DND-41 (cell line): ENCODE measurements around the gene RAE1.

Source experiments
- ATAC-seq: fragments of 200-7000 bp; cut with Tn5 transposase; 3 replicates; pipeline ENCODE4 v1.9.1; 2021; ENCODE audit warnings: low read depth; ENCODE audit not compliant: insufficient read depth
- DNase-seq: peaks from one replicate; pipeline ENCODE4 v3.0.0-alpha.2; 2020
- H2AFZ ChIP-seq: 2 replicates; pipeline ENCODE4 v1.6.0; 2012; ENCODE audit warnings: low read depth, low read length
- H3K27ac ChIP-seq: 2 replicates; pipeline ENCODE4 v1.5.1; 2012; ENCODE audit warnings: low read length, inconsistent platforms
- H3K27me3 ChIP-seq: fragments of 200-600 bp; sonication (generic); 2 replicates; pipeline ENCODE4 v1.6.0; 2012; ENCODE audit warnings: low read length, mild to moderate bottlenecking, inconsistent platforms; ENCODE audit not compliant: insufficient read depth, poor library complexity
- H3K36me3 ChIP-seq: 2 replicates; pipeline ENCODE4 v1.5.1; 2012; ENCODE audit warnings: low read length, inconsistent platforms; ENCODE audit not compliant: insufficient read depth
- H3K4me1 ChIP-seq: 2 replicates; pipeline ENCODE4 v1.5.1; 2012; ENCODE audit warnings: mild to moderate bottlenecking, low read length; ENCODE audit not compliant: insufficient read depth
- H3K4me2 ChIP-seq: 2 replicates; pipeline ENCODE4 v1.6.0; 2012; ENCODE audit warnings: mild to moderate bottlenecking, moderate library complexity, low read length, inconsistent platforms; ENCODE audit not compliant: insufficient read depth
- H3K4me3 ChIP-seq, 2 experiments: fragments of 200-600 bp in 1 of 2; shearing (Covaris generic) in 1 of 2; 2 replicates each; pipeline ENCODE4 v1.5.1; 2012 to 2016; ENCODE audit warnings: inconsistent platforms in 2 of 2, low read length in 2 of 2, mild to moderate bottlenecking in 2 of 2, low read depth in 1 of 2, moderate library complexity in 1 of 2
- H3K79me2 ChIP-seq: 2 replicates; pipeline ENCODE4 v1.6.0; 2012; ENCODE audit warnings: low read length, inconsistent platforms; ENCODE audit not compliant: insufficient read depth
- H3K9ac ChIP-seq: 2 replicates; pipeline ENCODE4 v1.6.0; 2012; ENCODE audit warnings: low read depth, mild to moderate bottlenecking, inconsistent platforms, low read length, moderate library complexity
- H3K9me3 ChIP-seq: 2 replicates; pipeline ENCODE4 v1.5.1; 2012; ENCODE audit warnings: low read length, moderate library complexity, mild to moderate bottlenecking, inconsistent platforms; ENCODE audit not compliant: insufficient read depth, severe bottlenecking
- H4K20me1 ChIP-seq: 2 replicates; pipeline ENCODE4 v1.6.0; 2012; ENCODE audit warnings: low read length; ENCODE audit not compliant: insufficient read depth
- CTCF ChIP-seq: IDR thresholded peaks from 2 replicates; pipeline ENCODE4 v1.5.1; 2012; ENCODE audit warnings: borderline replicate concordance, low read length, moderate library complexity, mild to moderate bottlenecking; ENCODE audit not compliant: poor library complexity, severe bottlenecking; ENCODE audit errors: extremely low read depth
- EZH2 ChIP-seq: IDR thresholded peaks from 3 replicates; pipeline ENCODE4 v1.6.1; 2012; ENCODE audit warnings: borderline replicate concordance, low read depth, mild to moderate bottlenecking, moderate library complexity, low read length, inconsistent platforms; ENCODE audit not compliant: severe bottlenecking

Gene RAE1

DNA sequence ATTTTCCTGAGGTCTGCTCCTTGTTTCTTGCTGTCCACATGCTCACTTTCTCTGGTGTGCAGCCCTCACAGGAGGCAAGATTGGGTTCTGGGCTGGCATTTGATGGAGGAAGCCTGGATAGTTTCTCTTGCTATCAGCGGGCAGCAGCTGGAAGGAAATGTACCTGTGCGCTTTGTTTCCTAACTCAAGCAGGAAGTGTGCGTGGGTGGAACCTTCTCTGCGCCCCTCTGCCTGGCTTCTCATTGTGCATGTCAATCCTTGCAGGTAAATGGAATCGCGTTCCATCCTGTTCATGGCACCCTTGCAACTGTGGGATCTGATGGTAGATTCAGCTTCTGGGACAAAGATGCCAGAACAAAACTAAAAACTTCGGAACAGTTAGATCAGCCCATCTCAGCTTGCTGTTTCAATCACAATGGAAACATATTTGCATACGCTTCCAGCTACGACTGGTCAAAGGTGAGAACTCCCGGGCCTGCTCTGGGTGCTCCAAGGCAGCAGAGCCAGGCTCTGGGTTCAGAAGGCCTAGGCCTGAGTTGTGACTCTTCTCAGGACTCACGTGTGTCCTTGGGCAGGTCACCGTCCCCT is 23.4 kb downstream of the RAE1 start:
- no peak for ATAC-seq
- Histone ChIP-seq H3K9ac (no peak overlapping the region), H3K27ac (no peak overlapping the region), H3K27me3 (no peaks in the 10 kb centered on the region), H4K20me1 (peaks cover 66% of the 10 kb centered on the region), H3K9me3 (no peaks in the 10 kb centered on the region), H3K4me1 (no peaks in the 10 kb centered on the region), H2AFZ (no peak overlapping the region), H3K79me2 (no peaks in the 10 kb centered on the region), H3K4me2 (no peak overlapping the region), H3K36me3 (peaks cover 97% of the 10 kb centered on the region), H3K4me3 (no peak overlapping the region)
- TF ChIP-seq CTCF (no peak), EZH2 (no peak)
- DNase-seq, result no peak

DNA sequence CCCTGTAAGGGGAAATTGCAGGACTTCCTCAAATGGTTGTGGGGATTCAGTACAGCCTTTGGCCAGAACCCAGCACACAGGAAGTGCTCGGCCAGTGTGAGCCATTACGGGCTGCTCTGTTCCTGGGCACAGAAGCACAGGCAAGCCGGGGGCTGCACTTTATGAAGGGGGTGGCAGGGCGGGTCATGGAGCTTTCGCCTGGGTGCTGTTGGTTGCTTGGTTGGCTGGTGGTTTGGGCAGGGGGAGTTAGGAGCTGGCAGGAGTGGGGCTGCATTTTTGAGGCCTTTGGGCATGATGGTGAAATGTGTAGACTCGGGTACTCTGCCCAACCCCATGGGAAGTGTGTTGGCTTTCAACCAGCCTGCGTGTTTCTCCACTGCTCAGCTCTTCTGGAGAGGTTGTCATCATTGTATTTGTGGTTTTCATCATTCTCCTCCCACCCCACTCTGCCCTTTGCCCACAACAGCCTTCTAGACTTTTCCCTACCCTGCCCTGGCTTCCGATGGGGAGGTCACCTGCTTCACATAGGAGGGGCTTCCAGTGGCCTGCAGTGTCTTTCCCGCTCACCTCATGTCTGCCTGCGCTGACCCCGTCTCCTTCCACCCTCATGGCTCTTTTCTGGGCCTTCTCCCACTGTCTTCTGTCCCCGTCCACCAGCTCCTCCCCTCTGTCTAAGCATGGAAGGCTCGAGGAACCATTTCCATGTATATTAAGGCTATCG is 24.0 kb downstream of the RAE1 start:
- ATAC-seq (no peak), DNase-seq (no peak)
- H2AFZ ChIP-seq, result no peak overlapping the region
- H3K27ac ChIP-seq, result no peak overlapping the region
- peaks cover 97% of the 10 kb centered on the region for H3K36me3 ChIP-seq
- TF ChIP-seq EZH2 (no peak), CTCF (no peak)
- H3K79me2 ChIP-seq, result no peaks in the 10 kb centered on the region
- no peak overlapping the region for H3K4me3 ChIP-seq
- H3K4me2 ChIP-seq, result no peak overlapping the region
- no peak overlapping the region for H3K9ac ChIP-seq
- H3K9me3 ChIP-seq, result no peaks in the 10 kb centered on the region
- H3K4me1 ChIP-seq, result no peaks in the 10 kb centered on the region
- H3K27me3 ChIP-seq, result no peaks in the 10 kb centered on the region
- peaks cover 72% of the 10 kb centered on the region for H4K20me1 ChIP-seq

DNA sequence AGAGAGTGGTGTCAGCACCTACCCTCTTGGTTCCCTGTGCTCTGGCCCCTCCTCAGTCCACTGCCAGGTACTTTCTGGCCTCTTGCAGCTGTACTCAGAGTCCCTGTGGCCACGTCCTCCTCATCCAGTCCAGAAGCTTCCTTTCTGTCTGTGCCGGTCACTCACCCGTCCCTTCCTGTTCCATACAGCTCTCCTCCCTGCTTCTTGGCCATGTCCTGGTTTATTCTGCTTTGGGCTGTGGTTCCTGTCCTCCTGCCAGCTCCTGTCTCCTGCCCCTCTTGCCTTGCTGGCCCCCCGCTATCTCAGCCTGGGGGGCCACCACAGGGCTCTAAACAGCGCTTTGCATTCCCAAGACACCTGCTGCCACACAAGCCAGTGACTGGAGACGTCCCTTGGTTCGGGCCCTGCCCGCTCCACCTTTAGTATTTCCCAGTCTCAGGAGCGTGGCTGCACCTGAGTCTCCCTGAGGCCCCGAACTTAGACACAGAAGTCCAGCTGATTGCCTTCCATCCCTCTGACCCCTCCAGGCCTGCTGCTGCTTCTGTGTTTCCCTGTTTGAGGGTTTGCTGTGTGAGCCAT is 24.7 kb downstream of the RAE1 start:
- Histone ChIP-seq H3K4me1 (no peaks in the 10 kb centered on the region), H3K9me3 (no peaks in the 10 kb centered on the region), H3K36me3 (peaks cover 97% of the 10 kb centered on the region), H4K20me1 (peaks cover 72% of the 10 kb centered on the region), H3K9ac (no peak overlapping the region), H3K79me2 (no peaks in the 10 kb centered on the region), H3K27me3 (no peaks in the 10 kb centered on the region), H3K27ac (no peak overlapping the region), H3K4me3 (no peak overlapping the region), H3K4me2 (no peak overlapping the region), H2AFZ (no peak overlapping the region)
- DNase-seq, result no peak
- no peak for ATAC-seq
- TF ChIP-seq EZH2, result no peak
- no peak for TF ChIP-seq CTCF
